ENCODE data around the gene TMEM92. TPM values are rescaled to one million over a fixed set of nuclear protein-coding genes. Genes with fewer than 3 reads are reported as not detected.
A peak's percentile ranks its signal among the peaks of the same experiment; 100 is the strongest.

The TMEM92 gene
- total and polyA plus RNA-seq, 9 donors, result 0.32 to 3.5 (median 1.6) TPM

DNA sequence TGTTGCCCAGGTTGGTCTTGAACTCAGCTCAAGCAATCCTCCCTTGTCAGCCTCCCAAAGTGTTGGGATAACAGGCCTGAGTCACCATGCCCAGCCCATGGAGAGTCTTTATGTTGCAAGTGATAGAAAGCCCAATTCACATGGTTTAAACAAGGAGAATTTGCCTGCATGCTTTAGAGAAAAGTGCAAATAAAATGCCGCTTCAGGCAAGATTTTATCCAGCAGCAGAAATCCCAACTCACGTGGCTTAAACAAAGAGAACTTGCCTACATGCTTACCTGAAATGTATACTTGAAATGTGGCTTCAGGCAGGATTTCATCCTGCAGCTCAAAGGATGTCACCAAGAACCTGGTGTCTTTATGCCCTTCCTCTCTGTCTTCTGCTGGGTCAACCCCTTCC lies 42.9 kb downstream of the TMEM92 start:
- TF ChIP-seq, protein P1, sequence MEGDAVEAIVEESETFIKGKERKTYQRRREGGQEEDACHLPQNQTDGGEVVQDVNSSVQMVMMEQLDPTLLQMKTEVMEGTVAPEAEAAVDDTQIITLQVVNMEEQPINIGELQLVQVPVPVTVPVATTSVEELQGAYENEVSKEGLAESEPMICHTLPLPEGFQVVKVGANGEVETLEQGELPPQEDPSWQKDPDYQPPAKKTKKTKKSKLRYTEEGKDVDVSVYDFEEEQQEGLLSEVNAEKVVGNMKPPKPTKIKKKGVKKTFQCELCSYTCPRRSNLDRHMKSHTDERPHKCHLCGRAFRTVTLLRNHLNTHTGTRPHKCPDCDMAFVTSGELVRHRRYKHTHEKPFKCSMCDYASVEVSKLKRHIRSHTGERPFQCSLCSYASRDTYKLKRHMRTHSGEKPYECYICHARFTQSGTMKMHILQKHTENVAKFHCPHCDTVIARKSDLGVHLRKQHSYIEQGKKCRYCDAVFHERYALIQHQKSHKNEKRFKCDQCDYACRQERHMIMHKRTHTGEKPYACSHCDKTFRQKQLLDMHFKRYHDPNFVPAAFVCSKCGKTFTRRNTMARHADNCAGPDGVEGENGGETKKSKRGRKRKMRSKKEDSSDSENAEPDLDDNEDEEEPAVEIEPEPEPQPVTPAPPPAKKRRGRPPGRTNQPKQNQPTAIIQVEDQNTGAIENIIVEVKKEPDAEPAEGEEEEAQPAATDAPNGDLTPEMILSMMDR (IDR thresholded peaks at IDR 0.05), result no peak
- TF ChIP-seq EP300 (IDR thresholded peaks at IDR 0.05) (no peak), POLR2A (IDR thresholded peaks at IDR 0.05) (no peak)
- WGBS, 3 donors, result 94 to 95% (median 94%) methylated on average over 2 of the region's 2 CpGs
- Histone ChIP-seq H3K27me3 (no peaks in the 10 kb centered on the region), H3K9me3 (no peaks in the 10 kb centered on the region), H3K36me3 (no peaks in the 10 kb centered on the region), H3K4me1 (ENCODE audit: insufficient read depth) (no peaks in the 10 kb centered on the region), H3K27ac (no peak overlapping the region), H3K4me3 (no peak overlapping the region)
- DNase-seq, result no peak
- intact Hi-C loops (cut with DNase I), result no loop called here

DNA sequence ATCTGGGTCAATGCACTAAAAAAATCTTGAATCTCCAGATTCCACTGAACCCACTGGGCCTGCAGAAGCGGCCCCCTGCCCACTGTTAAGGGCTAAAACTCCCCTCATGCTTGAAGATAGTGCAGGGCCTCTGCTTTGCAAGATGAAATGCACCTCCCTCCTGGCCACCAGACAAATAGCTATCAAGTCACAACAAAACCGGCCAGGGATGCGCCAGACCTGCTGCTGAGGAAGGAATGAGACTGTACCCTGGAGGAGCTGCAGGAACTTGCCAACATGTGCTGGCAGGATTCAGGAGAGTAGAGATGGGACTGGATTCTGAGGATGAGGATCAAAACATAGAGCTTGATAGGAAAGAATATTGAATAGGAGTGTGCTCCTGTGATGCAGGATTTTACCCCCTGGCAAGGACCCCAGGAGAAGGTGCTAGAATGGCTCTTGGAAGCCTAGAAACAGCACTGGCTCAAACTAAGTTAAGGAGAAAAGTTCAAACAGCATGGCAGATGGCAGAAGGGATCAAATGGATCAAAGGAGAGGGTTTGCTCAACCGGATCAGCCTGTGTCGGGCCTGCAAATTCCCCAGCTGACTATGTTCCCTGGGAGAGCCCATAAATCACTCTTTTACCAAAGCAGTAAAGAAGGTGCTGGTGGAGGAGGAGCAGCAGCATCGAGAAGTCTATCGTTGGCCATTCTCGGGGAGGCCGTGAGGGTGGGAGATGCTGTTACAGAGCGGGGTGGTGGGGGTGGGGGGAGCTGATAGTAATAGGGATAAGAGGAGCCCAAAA lies 44.4 kb downstream of the TMEM92 start:
- intact Hi-C loops (cut with DNase I), result no loop called here
- TF ChIP-seq EP300 (IDR thresholded peaks at IDR 0.05) (no peak), POLR2A (IDR thresholded peaks at IDR 0.05) (no peak)
- TF ChIP-seq, protein P1 (IDR thresholded peaks at IDR 0.05), result no peak
- 45 to 51% (median 50%) methylated on average over 10 of the region's 10 CpGs for WGBS, 3 donors
- Histone ChIP-seq H3K4me1 (ENCODE audit: insufficient read depth) (no peaks in the 10 kb centered on the region), H3K36me3 (no peaks in the 10 kb centered on the region), H3K9me3 (no peaks in the 10 kb centered on the region), H3K4me3 (no peak overlapping the region), H3K27ac (no peak overlapping the region), H3K27me3 (no peaks in the 10 kb centered on the region)
- peak in 1 of 5 donors; percentile 28 for DNase-seq

DNA sequence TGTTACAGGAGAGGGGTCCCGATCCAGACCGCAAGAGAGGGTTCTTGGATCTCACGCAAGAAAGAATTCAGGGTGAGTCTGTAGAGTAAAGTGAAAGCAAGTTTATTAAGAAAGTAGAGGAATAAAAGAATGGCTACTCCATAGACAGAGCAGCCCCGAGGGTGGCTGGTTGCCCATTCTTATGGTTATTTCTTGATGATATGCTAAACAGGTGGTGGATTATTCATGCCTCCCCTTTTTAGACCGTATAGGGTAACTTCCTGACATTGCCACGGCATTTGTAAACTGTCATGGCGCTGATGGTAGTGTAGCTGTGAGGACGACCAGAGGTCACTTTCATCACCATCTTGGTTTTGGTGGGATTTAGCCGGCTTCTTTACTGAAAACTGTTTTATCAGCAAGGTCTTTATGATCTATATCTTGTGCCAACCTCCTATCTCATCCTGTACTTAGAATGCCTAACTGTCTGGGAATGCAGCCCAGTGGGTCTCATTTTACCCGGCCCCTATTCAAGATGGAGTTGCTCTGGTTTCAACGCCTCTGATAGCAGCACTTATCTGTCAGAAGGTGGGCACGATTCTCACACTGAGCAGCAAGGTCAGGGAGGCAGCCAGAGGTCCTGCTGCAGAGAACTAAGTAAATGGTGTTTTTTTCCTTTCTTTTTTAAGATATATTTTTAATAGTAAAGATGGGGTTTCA lies 45.2 kb downstream of the TMEM92 start:
- Histone ChIP-seq H3K27me3 (no peaks in the 10 kb centered on the region), H3K4me1 (ENCODE audit: insufficient read depth) (no peaks in the 10 kb centered on the region), H3K4me3 (no peak overlapping the region), H3K9me3 (no peaks in the 10 kb centered on the region), H3K27ac (no peak overlapping the region), H3K36me3 (no peaks in the 10 kb centered on the region)
- intact Hi-C loops (cut with DNase I), result no loop called here
- 70 to 74% (median 71%) methylated on average over 12 of the region's 12 CpGs for WGBS, 3 donors
- TF ChIP-seq EP300 (IDR thresholded peaks at IDR 0.05) (no peak), POLR2A (IDR thresholded peaks at IDR 0.05) (no peak)
- TF ChIP-seq, protein P1 (IDR thresholded peaks at IDR 0.05), result no peak
- no peak for DNase-seq

DNA sequence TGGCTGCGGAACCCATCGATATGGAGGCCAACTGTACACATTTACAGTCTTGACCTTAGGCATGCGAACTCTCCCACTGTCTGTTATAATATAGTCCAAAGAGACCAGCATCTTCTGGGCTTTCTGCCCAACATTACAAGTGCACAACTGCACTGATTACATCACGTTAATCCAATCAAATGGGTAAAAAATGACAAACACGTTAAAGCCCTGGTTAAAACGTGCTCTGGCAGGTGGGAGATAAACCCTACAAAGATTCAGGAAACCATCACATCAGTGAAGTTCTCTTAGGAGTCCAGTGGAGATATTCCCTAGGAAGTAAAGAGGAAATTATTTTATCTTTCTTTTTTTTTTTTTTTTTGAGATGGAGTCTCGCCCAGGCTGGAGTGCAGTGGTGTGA lies 48.0 kb downstream of the TMEM92 start:
- intact Hi-C loops (cut with DNase I), result no loop called here
- no peaks in the 10 kb centered on the region for H3K27me3 ChIP-seq
- 76 to 82% (median 77%) methylated on average over 7 of the region's 7 CpGs for WGBS, 3 donors
- H3K27ac ChIP-seq, result no peak overlapping the region
- no peak for DNase-seq
- H3K9me3 ChIP-seq, result no peaks in the 10 kb centered on the region
- H3K4me3 ChIP-seq, result no peak overlapping the region
- TF ChIP-seq, protein P1 (IDR thresholded peaks at IDR 0.05), result no peak
- TF ChIP-seq EP300 (IDR thresholded peaks at IDR 0.05), result no peak
- TF ChIP-seq POLR2A (IDR thresholded peaks at IDR 0.05), result no peak
- H3K36me3 ChIP-seq, result no peaks in the 10 kb centered on the region
- no peaks in the 10 kb centered on the region for H3K4me1 ChIP-seq (ENCODE audit: insufficient read depth)
